ENCODE data around the gene CDC45.

CDC45 gene

DNA sequence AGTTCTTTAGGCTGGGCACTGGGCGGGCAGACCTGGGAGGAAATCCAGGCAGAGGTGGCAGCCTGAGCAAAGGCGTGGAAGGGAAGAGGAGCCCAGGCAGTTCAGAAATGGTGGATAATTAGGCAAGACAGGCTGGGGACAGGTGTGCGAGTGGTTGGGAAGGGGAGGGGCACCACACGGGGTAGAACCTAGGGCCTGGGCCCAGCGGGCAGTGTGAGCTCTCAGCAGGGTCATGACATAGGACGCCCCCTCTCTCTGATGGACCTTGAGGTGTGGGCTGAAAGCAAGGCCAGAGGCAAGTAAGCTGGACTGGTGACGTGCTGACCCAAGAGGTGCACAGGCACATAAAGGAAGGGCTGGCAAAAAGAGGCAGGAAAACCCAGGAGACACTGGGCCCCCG, 7.5 kb upstream of the CDC45 start:
- Histone ChIP-seq H3K4me1 (ENCODE audit: control insufficient read depth, low read length) (peaks cover 3% of the 10 kb centered on the region), H3K9me3 (ENCODE audit: control insufficient read depth, insufficient read depth, low read length) (no peaks in the 10 kb centered on the region), H3K27me3 (ENCODE audit: control insufficient read depth, low read length) (no peaks in the 10 kb centered on the region), H3K27ac (ENCODE audit: low read depth, low read length) (no peak overlapping the region), H3K9me2 (replicated peaks; ENCODE audit: control insufficient read depth, low read length) (no peaks in the 10 kb centered on the region), H3F3A (ENCODE audit: control insufficient read depth, insufficient read depth) (no peaks in the 10 kb centered on the region), H4K20me1 (ENCODE audit: control insufficient read depth, insufficient read depth, low read depth, low read length) (peaks cover 6% of the 10 kb centered on the region; the same call in 1 of the 2 replicates), H3K4me2 (ENCODE audit: low read length) (no peak overlapping the region), H3K4me3 (ENCODE audit: low read length) (no peak overlapping the region), H3K36me3 (ENCODE audit: control insufficient read depth, low read length) (peaks cover 88% of the 10 kb centered on the region), H3K79me2 (ENCODE audit: control insufficient read depth, low read length) (peaks cover 39% of the 10 kb centered on the region)
- TF ChIP-seq, protein P1, sequence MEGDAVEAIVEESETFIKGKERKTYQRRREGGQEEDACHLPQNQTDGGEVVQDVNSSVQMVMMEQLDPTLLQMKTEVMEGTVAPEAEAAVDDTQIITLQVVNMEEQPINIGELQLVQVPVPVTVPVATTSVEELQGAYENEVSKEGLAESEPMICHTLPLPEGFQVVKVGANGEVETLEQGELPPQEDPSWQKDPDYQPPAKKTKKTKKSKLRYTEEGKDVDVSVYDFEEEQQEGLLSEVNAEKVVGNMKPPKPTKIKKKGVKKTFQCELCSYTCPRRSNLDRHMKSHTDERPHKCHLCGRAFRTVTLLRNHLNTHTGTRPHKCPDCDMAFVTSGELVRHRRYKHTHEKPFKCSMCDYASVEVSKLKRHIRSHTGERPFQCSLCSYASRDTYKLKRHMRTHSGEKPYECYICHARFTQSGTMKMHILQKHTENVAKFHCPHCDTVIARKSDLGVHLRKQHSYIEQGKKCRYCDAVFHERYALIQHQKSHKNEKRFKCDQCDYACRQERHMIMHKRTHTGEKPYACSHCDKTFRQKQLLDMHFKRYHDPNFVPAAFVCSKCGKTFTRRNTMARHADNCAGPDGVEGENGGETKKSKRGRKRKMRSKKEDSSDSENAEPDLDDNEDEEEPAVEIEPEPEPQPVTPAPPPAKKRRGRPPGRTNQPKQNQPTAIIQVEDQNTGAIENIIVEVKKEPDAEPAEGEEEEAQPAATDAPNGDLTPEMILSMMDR (IDR thresholded peaks at IDR 0.05; ENCODE audit: low read depth, low read length, poor library complexity, severe bottlenecking): no peak
- TF ChIP-seq EZH2phosphoT487 (IDR thresholded peaks at IDR 0.05; ENCODE audit: borderline replicate concordance, low read length): no peak

DNA sequence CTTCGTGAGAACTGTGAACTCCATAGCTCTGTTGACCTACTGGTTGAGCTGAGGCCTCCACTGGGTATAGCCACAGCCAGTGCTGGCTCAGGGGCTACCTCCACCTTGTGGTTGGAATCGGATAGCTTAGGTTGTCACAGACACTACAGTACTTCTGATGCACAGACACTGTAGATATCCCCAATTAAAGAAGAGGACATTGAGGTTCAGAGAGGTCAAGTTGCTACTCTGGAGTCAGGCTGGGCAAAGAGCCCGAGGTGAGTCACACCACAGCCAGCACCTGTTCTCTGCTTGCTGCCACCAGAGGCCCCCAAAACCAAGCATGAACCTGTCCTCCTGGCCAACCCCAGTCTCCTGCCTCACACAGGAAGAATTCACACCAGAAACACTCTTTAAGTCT, 6.1 kb upstream of the CDC45 start:
- Histone ChIP-seq H3K4me3 (ENCODE audit: low read length) (no peak overlapping the region), H3F3A (ENCODE audit: control insufficient read depth, insufficient read depth) (no peaks in the 10 kb centered on the region), H4K20me1 (ENCODE audit: control insufficient read depth, insufficient read depth, low read depth, low read length) (peaks cover 11% of the 10 kb centered on the region; the same call in 1 of the 2 replicates), H3K79me2 (ENCODE audit: control insufficient read depth, low read length) (peaks cover 53% of the 10 kb centered on the region), H3K9me3 (ENCODE audit: control insufficient read depth, insufficient read depth, low read length) (no peaks in the 10 kb centered on the region), H3K4me1 (ENCODE audit: control insufficient read depth, low read length) (peaks cover 11% of the 10 kb centered on the region), H3K36me3 (ENCODE audit: control insufficient read depth, low read length) (peaks cover 76% of the 10 kb centered on the region), H3K27ac (ENCODE audit: low read depth, low read length) (no peak overlapping the region), H3K9me2 (replicated peaks; ENCODE audit: control insufficient read depth, low read length) (no peaks in the 10 kb centered on the region), H3K4me2 (ENCODE audit: low read length) (no peak overlapping the region), H3K27me3 (ENCODE audit: control insufficient read depth, low read length) (no peaks in the 10 kb centered on the region)
- TF ChIP-seq, protein P1 (IDR thresholded peaks at IDR 0.05; ENCODE audit: low read depth, low read length, poor library complexity, severe bottlenecking): no peak
- TF ChIP-seq EZH2phosphoT487 (IDR thresholded peaks at IDR 0.05; ENCODE audit: borderline replicate concordance, low read length): no peak

DNA sequence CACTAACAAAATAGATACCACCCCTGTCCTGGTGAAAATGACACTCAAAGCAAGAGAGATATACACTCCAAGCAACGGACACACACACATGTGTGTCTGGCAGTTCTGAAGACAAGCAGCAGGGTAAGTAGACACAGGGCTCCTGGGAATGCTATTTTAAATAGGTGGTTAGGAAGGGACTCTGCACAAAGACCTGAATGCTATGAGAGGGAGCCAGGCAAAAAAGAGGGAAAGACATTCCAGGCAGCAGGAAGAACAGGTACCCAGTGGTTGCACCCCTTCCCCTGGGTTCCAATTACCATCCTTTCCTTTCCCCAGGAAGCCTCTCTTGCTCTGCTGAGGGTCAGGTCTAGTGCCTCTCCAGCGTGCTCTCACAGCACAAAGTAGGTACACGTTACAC, 3.7 kb upstream of the CDC45 start:
- no peaks in the 10 kb centered on the region for H3K9me2 ChIP-seq (replicated peaks; ENCODE audit: control insufficient read depth, low read length)
- H3K4me2 ChIP-seq (ENCODE audit: low read length): no peak overlapping the region
- H3K4me3 ChIP-seq (ENCODE audit: low read length): no peak overlapping the region
- no peak overlapping the region for H3K27ac ChIP-seq (ENCODE audit: low read depth, low read length)
- TF ChIP-seq, protein P1 (IDR thresholded peaks at IDR 0.05; ENCODE audit: low read depth, low read length, poor library complexity, severe bottlenecking): no peak
- TF ChIP-seq EZH2phosphoT487 (IDR thresholded peaks at IDR 0.05; ENCODE audit: borderline replicate concordance, low read length): no peak
- H3F3A ChIP-seq (ENCODE audit: control insufficient read depth, insufficient read depth): no peaks in the 10 kb centered on the region
- H3K4me1 ChIP-seq (ENCODE audit: control insufficient read depth, low read length): peaks cover 18% of the 10 kb centered on the region
- peaks cover 17% of the 10 kb centered on the region; the same call in 1 of the 2 replicates for H4K20me1 ChIP-seq (ENCODE audit: control insufficient read depth, insufficient read depth, low read depth, low read length)
- H3K27me3 ChIP-seq (ENCODE audit: control insufficient read depth, low read length): no peaks in the 10 kb centered on the region
- peaks cover 70% of the 10 kb centered on the region for H3K79me2 ChIP-seq (ENCODE audit: control insufficient read depth, low read length)
- H3K36me3 ChIP-seq (ENCODE audit: control insufficient read depth, low read length): peaks cover 66% of the 10 kb centered on the region
- H3K9me3 ChIP-seq (ENCODE audit: control insufficient read depth, insufficient read depth, low read length): no peaks in the 10 kb centered on the region
